ENCODE data around the gene FAM83F. TPM values are rescaled to one million over a fixed set of nuclear protein-coding genes. Genes with fewer than 3 reads are reported as not detected.

The FAM83F gene
- total RNA-seq, 2 experiments from 2014 or later, result not detected

- no peak overlapping the region for H3K4me3 ChIP-seq (ENCODE audit: low read depth, low read length, poor library complexity, severe bottlenecking)
These were observed 15.4 kb downstream of the FAM83F start for GRCh38 chr22:40009951-40010671.

GRCh38 chr22:40010746-40011145 lies 16.0 kb downstream of the FAM83F start:
- no peak for DNase-seq (ENCODE audit: low spot score)
- POLR2A ChIA-PET, result no interaction called here
- no TSS peak for BruUV-seq (replicated peaks)
- Histone ChIP-seq H3K4me2 (ENCODE audit: low read length) (no peak overlapping the region), H3K9me2 (ENCODE audit: insufficient read depth, low read length) (no peaks in the 10 kb centered on the region), H3K4me1 (ENCODE audit: insufficient read depth, low read length, poor library complexity, severe bottlenecking) (no peaks in the 10 kb centered on the region), H3K36me3 (ENCODE audit: insufficient read depth, low read length) (no peaks in the 10 kb centered on the region), H4K20me1 (ENCODE audit: insufficient read depth, low read length) (no peaks in the 10 kb centered on the region), H3K4me3 (ENCODE audit: low read depth, low read length, poor library complexity, severe bottlenecking) (no peak overlapping the region), H3K9me3 (ENCODE audit: low read length) (no peaks in the 10 kb centered on the region), H3K79me2 (ENCODE audit: insufficient read depth, low read depth, low read length) (no peaks in the 10 kb centered on the region), H3K27ac (ENCODE audit: low read depth, low read length, poor library complexity, severe bottlenecking) (no peak overlapping the region), H2AFZ (ENCODE audit: low read length) (no peak overlapping the region)
- TF ChIP-seq CTCF (conservative IDR thresholded peaks at IDR 0.05; ENCODE audit: low read length), result no peak
- no peak for TF ChIP-seq EZH2phosphoT487 (IDR thresholded peaks at IDR 0.05; ENCODE audit: borderline replicate concordance, low read depth, low read length)
- intact Hi-C loops (cut with micrococcal nuclease; ENCODE audit: unreplicated experiment), result no loop called here
- CTCF ChIA-PET (ENCODE audit: unreplicated experiment), result no interaction called here

More at GRCh38 chr22:40009951-40010671, 15.4 kb downstream of the FAM83F start:
- TF ChIP-seq CTCF (conservative IDR thresholded peaks at IDR 0.05; ENCODE audit: low read length) (no peak), EZH2phosphoT487 (IDR thresholded peaks at IDR 0.05; ENCODE audit: borderline replicate concordance, low read depth, low read length) (no peak)
- Histone ChIP-seq H3K36me3 (ENCODE audit: insufficient read depth, low read length) (no peaks in the 10 kb centered on the region), H3K79me2 (ENCODE audit: insufficient read depth, low read depth, low read length) (no peaks in the 10 kb centered on the region), H4K20me1 (ENCODE audit: insufficient read depth, low read length) (no peaks in the 10 kb centered on the region), H3K4me1 (ENCODE audit: insufficient read depth, low read length, poor library complexity, severe bottlenecking) (no peaks in the 10 kb centered on the region), H2AFZ (ENCODE audit: low read length) (no peak overlapping the region), H3K9me3 (ENCODE audit: low read length) (no peaks in the 10 kb centered on the region), H3K4me2 (ENCODE audit: low read length) (no peak overlapping the region), H3K27ac (ENCODE audit: low read depth, low read length, poor library complexity, severe bottlenecking) (no peak overlapping the region), H3K9me2 (ENCODE audit: insufficient read depth, low read length) (no peaks in the 10 kb centered on the region)
- intact Hi-C loops (cut with micrococcal nuclease; ENCODE audit: unreplicated experiment), result no loop called here
- no TSS peak for BruUV-seq (replicated peaks)
- CTCF ChIA-PET (ENCODE audit: unreplicated experiment), result no interaction called here
- POLR2A ChIA-PET, result interaction anchor here (0.6 kb wide), 1 partner anchor 19 kb away, joined by 3 read pairs; no protein-coding TSS in a partner anchor
- DNase-seq (ENCODE audit: low spot score), result no peak

GRCh38 chr22:40014667-40015248 lies 20.0 kb downstream of the FAM83F start:
- ChIA-PET POLR2A (no interaction called here), CTCF (ENCODE audit: unreplicated experiment) (no interaction called here)
- H3K36me3 ChIP-seq (ENCODE audit: insufficient read depth, low read length), result no peaks in the 10 kb centered on the region
- intact Hi-C loops (cut with micrococcal nuclease; ENCODE audit: unreplicated experiment), result no loop called here
- no peaks in the 10 kb centered on the region for H4K20me1 ChIP-seq (ENCODE audit: insufficient read depth, low read length)
- H3K79me2 ChIP-seq (ENCODE audit: insufficient read depth, low read depth, low read length), result no peaks in the 10 kb centered on the region
- H3K27ac ChIP-seq (ENCODE audit: low read depth, low read length, poor library complexity, severe bottlenecking), result no peak overlapping the region
- no peaks in the 10 kb centered on the region for H3K4me1 ChIP-seq (ENCODE audit: insufficient read depth, low read length, poor library complexity, severe bottlenecking)
- H3K4me3 ChIP-seq (ENCODE audit: low read depth, low read length, poor library complexity, severe bottlenecking), result no peak overlapping the region
- TF ChIP-seq EZH2phosphoT487 (IDR thresholded peaks at IDR 0.05; ENCODE audit: borderline replicate concordance, low read depth, low read length) (no peak), CTCF (conservative IDR thresholded peaks at IDR 0.05; ENCODE audit: low read length) (no peak)
- no peak for DNase-seq (ENCODE audit: low spot score)
- H2AFZ ChIP-seq (ENCODE audit: low read length), result no peak overlapping the region
- no peaks in the 10 kb centered on the region for H3K9me2 ChIP-seq (ENCODE audit: insufficient read depth, low read length)
- no peaks in the 10 kb centered on the region for H3K9me3 ChIP-seq (ENCODE audit: low read length)
- BruUV-seq (replicated peaks), result no TSS peak
- no peak overlapping the region for H3K4me2 ChIP-seq (ENCODE audit: low read length)

All from OCI-LY7 (cell line).